HUDEP-2 (cell line): ENCODE data around the gene NABP1.

Experiments
- DNase-seq, 76 experiments: peaks; one replicate each; lab custom pipeline; 2025; ENCODE audit not compliant: unreplicated experiment in 76 of 76; lab: John Stamatoyannopoulos, UW

Gene NABP1

DNA sequence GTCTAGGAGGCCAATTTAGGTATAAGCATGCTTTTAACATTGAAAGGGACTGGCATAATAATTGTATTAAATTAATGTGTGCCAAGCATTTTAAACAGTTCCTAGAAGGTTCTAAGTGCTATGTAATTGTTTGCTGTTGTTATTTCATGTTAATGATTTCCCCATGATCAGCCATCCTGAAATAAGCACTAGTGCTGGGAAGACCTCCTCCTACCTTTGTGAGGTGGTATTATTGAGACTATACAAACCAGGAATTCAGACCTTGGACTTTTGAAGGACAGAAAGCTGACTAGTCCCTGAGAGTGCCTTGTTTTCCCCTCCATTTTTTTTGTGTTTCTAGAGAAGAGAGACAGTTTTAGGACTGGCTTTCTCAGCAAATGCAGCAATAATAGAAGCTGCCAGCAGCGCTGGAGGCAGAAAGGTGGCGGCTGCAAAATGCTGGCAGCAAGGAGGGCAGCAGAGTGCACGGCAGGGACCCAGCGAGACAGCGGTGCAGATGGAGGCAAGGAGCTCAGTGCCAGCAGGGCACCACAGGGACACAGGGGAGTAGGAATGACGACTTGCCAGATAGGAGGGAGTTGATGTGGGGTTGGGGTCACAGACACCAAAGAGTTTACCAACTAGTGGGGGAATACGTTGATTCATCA is 25.3 kb downstream of the NABP1 start:
- no peak for DNase-seq

DNA sequence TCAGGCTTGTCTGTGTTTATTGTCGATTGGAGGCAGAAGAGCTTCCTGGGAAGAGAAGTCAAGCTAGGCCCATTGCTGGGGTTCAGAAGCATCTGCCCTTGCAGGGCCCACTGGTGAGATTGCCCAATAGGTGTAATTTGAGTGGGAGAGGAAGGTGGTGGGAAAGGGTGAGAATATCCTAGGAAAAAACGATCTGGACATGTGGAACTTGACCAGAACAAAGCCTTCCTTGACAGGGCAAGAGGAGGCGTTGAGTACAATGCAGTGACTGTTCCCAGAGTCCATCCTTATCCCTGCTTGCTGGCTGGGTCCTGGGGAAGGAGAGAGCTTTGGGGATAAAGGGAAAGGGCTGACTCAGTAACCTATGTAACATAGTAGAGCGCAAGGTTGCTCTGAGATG is 27.1 kb downstream of the NABP1 start:
- DNase-seq = no peak

DNA sequence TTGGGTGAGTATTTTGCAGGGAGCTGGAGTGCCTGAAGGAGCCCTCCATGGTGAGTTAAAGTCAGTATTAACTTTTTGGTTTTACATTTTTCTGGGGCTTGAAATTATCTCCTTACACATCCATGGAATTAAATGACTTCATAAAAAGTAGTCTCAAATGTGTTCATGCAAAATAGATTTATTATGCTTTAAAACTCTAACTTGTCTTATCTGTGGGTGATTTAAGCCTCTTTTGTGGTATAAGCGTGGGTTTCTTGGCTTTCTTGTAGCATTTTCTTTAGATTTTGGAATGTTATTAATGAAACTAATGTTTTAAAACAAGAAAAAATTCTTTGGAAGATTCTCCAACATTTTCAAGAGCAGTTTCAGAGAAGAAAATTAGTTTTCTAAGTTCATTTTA is 27.8 kb downstream of the NABP1 start:
- no peak for DNase-seq

DNA sequence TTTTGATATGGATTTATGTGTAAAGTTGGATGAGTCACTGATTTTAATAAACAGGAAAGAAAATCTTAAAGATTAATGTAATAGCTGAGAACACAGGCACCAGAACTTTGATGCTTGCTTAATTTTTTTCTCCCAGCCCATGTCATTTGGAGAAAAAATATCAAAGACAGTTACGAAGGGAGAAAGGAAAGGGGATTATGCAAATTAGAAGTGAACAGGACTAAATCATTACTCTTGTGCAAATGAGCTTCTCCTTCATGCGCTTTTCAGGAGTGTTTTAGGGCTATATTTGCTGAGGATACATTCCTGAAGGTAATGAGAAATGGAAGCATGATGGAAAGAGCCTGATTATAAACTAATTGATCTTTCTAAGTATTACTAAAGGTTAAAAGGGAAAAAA is 28.9 kb downstream of the NABP1 start:
- no peak for DNase-seq

DNA sequence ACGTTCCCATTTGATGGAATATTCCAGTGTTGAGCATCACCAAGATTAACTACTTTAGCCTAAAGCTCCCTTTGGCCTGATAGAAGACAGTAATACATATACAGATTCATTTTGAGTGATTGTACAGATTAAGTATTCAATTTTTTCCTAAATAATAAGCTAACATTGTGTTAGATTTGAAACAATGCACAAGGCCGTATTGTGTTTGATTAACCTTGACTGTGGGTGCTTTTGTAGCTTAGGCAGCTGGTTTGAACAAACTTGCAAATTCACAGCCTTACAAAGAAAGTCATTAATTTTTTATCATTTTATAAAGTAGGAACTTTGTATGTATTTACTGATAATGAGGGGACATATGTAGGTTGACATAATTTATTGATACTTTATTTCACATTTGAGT is 29.6 kb downstream of the NABP1 start:
- no peak for DNase-seq

DNA sequence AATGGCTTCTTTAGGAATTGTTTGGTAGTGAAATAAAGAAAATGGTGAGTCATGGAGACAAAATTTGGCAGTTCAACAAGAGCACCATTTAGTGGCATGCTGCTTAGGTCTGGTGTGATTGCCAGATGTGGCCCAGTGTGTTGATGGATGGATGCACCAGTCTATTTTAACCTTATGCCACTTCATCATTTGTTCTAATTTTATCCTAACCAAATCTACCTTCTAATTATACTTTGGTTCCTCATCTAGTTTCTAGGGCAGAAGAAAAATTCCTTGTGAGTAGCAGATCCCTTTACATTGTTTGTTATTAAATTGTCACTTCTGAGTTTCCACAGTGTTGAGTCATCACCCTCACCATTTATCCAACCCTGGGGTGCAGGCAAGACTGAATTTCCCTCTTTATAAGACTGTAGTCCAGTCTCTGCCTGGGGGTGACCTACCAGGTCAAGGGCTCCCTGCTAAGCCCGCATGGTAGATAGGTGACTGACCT is 32.5 kb downstream of the NABP1 start:
- DNase-seq = no peak

DNA sequence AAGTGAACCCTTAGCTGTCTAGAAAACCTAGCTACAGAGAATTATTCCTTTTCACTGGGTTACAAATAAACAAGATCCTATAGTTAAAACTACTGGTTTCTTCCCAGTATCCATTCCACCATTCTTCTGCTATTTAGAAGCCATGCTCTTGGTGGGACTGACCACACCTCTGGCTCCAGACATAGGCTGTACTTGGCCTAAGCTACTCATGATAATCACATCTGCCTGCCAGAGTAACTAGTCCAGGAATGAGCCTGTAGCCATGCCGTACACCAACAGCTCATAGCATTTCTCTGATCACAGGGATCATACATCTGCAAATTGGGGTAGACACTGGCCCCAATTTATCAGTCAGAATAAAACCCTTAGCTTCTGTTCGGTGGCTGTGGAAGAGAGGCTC is 33.7 kb downstream of the NABP1 start:
- no peak for DNase-seq

DNA sequence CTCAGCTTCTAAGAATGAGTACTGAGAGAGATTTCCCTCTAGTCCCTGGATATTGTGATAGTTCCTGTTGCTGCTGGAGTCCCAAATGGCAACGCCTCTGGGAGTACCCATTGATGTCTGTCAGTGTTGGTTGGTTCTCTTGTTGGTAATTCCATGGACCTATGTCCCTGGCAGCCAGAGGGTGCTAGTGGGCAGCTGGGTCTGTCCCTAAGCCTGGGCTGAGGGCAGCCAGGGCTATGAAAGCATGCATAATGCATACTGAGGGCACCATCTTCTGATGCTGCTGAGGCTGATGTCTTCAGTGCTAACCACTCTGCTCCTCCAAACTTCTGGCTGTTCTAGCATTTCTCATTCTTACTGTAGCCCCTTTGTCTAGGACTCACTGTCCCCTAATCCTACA is 35.9 kb downstream of the NABP1 start:
- peak in 17 of 76 experiments; percentile 1 to 51 (median 18) for DNase-seq

DNA sequence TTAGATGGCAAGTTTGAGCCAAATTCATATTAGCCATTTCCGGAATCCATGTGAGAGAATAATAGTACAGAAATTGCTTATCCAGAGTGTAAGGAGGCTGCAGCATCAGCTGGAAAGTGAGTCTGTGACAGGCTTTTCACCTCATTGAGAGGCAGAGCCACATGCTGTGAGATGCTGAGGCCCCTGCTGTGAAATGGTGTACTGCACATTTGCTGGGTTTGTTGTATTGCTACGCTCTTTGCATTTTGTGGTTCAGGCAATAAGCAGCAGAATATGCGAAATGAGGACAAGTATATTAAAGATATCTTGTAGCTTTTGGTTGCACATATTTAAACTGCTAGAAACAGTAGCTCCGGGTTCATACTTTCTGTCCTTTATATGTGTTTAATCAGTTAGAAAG is 37.0 kb downstream of the NABP1 start:
- no peak for DNase-seq

DNA sequence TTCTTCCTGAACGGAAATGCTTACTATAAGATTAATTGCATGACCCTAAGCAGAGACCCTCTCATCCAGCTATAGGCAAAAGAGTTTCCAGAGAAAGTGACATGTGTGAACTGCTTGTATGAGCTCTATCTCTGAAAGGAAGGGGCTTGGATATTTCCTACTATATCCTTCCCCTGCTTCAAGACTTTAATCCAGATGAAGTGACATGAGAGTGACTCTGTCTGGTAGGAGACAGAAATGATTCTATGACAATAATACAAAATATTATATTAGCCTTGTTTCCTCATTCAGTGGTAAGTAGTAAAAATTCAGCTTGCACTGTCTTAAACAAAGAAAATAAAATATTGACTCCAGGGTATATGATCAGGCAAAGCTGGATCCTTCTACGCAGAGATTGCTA is 37.5 kb downstream of the NABP1 start:
- DNase-seq = no peak

DNA sequence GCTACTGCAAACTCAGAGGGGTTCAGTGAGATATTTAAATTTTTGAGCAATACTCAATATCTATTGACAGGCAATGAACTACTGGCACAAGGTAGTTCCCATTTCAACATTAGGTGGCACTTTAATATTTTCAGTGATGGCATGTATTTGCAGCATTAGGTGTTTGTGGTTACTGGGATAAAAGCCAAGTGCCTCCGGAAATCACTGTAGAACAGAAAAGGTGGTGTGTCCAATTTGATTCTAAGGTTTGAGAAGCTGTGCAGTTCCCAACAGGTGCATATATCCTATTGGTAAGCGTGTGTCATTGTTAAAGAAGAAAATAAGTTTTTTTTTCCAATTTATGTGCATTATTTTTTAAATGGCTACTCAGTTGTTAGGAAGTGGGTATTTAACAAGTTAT is 41.3 kb downstream of the NABP1 start:
- no peak for DNase-seq

DNA sequence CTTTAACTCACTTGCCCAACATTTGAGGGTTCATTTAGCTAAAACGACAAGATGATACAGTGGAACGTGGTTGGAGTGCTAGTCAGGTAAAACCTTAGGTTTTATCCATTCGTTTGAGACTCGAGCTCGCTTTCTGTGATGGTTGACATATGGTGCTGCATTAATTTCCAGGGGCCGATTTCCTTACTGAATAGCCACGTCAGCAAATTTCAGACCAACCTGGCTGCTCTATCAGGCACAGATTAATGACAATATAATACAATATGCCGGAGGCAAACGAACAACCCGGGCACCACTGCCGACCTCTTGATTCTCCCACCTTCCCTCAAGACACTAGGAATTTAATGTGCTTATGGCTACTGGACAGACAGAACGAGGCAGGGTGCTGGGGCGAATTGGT is 42.0 kb downstream of the NABP1 start:
- DNase-seq = no peak

DNA sequence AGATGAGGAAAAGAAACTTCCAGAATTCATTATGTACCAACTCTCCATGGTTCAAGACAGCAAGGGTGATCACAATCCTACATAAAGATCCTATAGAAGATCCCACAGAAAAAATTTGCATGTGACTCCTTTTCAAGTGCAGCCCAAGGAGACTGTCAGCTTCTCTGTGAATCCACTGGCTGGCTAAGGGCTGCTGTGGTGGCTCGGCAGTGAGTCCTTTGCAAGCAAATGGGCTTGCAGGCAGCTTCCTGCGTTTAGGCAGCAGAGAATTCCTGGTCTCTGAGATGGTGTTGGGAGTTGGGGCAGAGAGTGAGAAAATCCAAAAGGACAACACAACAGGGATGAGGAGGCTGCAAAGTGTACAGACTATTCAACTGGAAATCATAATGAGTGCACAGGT is 43.4 kb downstream of the NABP1 start:
- DNase-seq = no peak

DNA sequence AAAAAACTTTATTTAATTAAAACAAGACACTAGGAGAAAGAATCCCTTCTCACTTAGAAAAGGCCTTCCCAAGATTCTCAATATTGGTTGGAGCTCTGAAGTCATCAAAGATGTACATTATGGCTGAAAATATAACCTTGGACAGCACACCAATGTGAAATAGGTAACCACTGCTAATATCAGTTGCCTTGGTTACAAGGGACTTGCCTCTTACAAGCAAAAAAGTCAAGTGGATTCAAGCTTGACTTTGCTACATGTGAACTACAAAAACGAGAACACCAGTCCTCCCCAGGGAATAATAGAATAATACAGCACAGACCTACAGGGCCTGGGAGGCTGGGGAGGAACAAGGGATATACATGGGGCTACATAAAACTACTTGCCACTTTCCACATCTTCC is 46.1 kb downstream of the NABP1 start:
- DNase-seq = no peak

DNA sequence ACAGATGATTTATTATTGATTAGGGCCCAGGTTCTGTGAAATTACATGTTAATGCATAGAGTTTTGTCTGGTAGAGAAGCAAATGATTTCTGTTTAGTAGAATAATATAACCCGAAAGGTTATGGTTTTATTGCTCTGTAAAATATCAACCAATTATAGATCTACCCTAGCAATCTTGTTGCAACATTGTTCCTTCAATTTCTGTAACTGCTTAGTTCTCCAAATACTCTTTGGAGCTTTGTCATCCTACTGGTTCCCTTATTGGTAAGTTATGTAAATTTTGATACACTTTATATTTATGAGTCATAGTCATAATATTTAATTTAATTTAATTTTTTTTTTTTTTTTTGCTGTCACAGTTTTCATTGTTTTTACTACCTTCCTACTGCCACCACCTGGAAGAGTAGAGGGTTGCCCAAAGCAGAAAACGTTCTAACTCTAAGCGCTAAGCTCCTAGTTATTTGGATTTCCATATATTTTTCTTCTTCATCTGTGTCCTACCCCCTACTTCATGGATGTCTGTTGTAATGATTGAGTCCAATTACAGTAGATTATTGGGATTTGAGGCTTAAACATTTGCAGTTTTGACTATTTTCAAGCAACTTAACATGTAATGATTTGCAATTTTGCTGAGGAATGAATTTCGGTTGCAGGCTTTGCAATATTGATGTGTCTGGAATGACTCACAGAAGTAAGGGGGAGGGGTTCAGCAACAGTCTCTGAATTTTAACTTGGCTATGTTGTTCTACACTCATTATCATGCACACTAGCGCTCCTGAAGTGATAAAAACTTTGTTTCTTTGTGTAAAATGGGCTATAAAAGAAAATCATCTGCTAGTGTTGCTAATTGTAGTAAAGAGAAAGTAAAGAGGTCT is 51.1 kb downstream of the NABP1 start:
- peak in 1 of 76 experiments; percentile 11 for DNase-seq

DNA sequence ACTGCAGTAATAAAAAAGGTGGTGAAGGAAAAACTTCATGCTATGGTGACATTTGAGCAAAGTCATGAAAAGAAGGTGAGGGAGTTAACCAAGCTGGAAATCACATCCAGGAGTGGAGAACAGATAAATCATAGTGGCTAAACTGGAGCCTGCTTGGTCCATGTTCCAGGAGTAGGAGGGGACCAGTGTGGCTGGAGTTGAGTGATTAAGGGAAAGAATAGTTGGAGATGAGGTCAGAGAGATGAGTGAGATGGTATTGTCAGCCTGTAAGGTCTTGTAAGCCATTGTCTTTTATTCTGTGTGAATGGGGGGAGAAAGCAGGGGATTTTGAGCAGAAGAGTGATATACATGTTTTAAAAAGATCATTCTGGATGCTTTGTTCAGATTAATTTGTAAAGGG is 52.3 kb downstream of the NABP1 start:
- DNase-seq = no peak
